IMR-90 (cell line): ENCODE data around the gene DYNLL2. TPM values are rescaled to one million over a fixed set of nuclear protein-coding genes. Genes with fewer than 3 reads are reported as not detected.

ENCODE experiments used
- ATAC-seq: fragments of 200-7000 bp; cut with Tn5 transposase; 2 replicates; pipeline ENCODE4 v1.9.1; 2020; ENCODE audit warnings: low read depth, mild to moderate bottlenecking, moderate library complexity
- BruUV-seq: library from RNA; stranded (reverse); fragments of 400-500 nt; replicated peaks from 2 replicates; lab custom pipeline; 2021; lab: Mats Ljungman, UMichigan
- CTCF ChIA-PET: fragments of 300-600 bp; formaldehyde crosslinking; extraction: SDS; loops from one replicate; lab custom pipeline; 2021; ENCODE audit warnings: antibody characterized with exemption; lab: Yijun Ruan, JAX
- POLR2A ChIA-PET: fragments of 300-600 bp; sonication (Branson Sonifier 250); formaldehyde crosslinking; loops from one replicate; lab custom pipeline; 2022; ENCODE audit warnings: antibody characterized with exemption; ENCODE audit not compliant: unreplicated experiment; lab: Charles Lee
- DNase-seq: peaks from one replicate; pipeline ENCODE4 v3.0.0; 2013
- H2AFZ ChIP-seq: replicated peaks from 2 replicates; pipeline ENCODE3; 2013; ENCODE audit warnings: low read length, mild to moderate bottlenecking; ENCODE audit not compliant: poor library complexity
- H2AK5ac ChIP-seq: 2 replicates; pipeline ENCODE4 v1.6.1; 2013; ENCODE audit warnings: low read depth, low read length, inconsistent platforms
- H2AK9ac ChIP-seq: replicated peaks from 2 replicates; pipeline ENCODE3; 2013; ENCODE audit warnings: mild to moderate bottlenecking, low read depth, low read length, moderate library complexity; ENCODE audit not compliant: poor library complexity
- H2BK120ac ChIP-seq: 2 replicates; pipeline ENCODE4 v1.6.1; 2013; ENCODE audit warnings: low read depth, low read length, inconsistent platforms
- H2BK15ac ChIP-seq: 3 replicates; pipeline ENCODE4 v1.6.1; 2013; ENCODE audit warnings: low read depth, low read length, inconsistent platforms
- H2BK20ac ChIP-seq: 2 replicates; pipeline ENCODE4 v1.6.1; 2013; ENCODE audit warnings: low read depth, mild to moderate bottlenecking, inconsistent platforms, low read length, moderate library complexity
- H2BK5ac ChIP-seq: 2 replicates; pipeline ENCODE4 v1.6.1; 2013; ENCODE audit warnings: mild to moderate bottlenecking, low read depth, low read length, inconsistent platforms; ENCODE audit not compliant: poor library complexity, severe bottlenecking
- H3K14ac ChIP-seq: replicated peaks from 2 replicates; pipeline ENCODE4 v1.6.1; 2013; ENCODE audit warnings: low read depth, low read length, inconsistent platforms
- H3K18ac ChIP-seq: 2 replicates; pipeline ENCODE4 v1.6.1; 2013; ENCODE audit warnings: low read depth, low read length, control low read depth
- H3K23ac ChIP-seq: 2 replicates; pipeline ENCODE4 v1.6.1; 2013; ENCODE audit warnings: low read depth, low read length, inconsistent platforms
- H3K27ac ChIP-seq: 2 replicates; pipeline ENCODE4 v1.5.1; 2013; ENCODE audit warnings: mild to moderate bottlenecking, control low read depth, low read length; ENCODE audit not compliant: insufficient read depth
- H3K27me3 ChIP-seq: 2 replicates; pipeline ENCODE4 v1.6.1; 2013; ENCODE audit warnings: low read length; ENCODE audit not compliant: control insufficient read depth, insufficient read depth
- H3K36me3 ChIP-seq: 2 replicates; pipeline ENCODE4 v1.6.1; 2013; ENCODE audit warnings: low read length, mixed read lengths; ENCODE audit not compliant: control insufficient read depth, insufficient read depth
- H3K4ac ChIP-seq: 2 replicates; pipeline ENCODE4 v1.6.1; 2013; ENCODE audit warnings: low read depth, low read length, inconsistent platforms
- H3K4me1 ChIP-seq: 2 replicates; pipeline ENCODE4 v1.6.1; 2013; ENCODE audit warnings: low read length, mixed read lengths; ENCODE audit not compliant: control insufficient read depth, insufficient read depth
- H3K4me2 ChIP-seq: 2 replicates; pipeline ENCODE4 v1.6.1; 2013; ENCODE audit warnings: low read depth, mild to moderate bottlenecking, control low read depth, low read length, moderate library complexity
- H3K4me3 ChIP-seq: 2 replicates; pipeline ENCODE4 v1.5.1; 2013; ENCODE audit warnings: low read depth, mild to moderate bottlenecking, control low read depth, low read length, moderate library complexity; ENCODE audit not compliant: insufficient read depth
- H3K56ac ChIP-seq: 2 replicates; pipeline ENCODE4 v1.6.1; 2013; ENCODE audit warnings: low read length, inconsistent platforms; ENCODE audit not compliant: insufficient read depth; ENCODE audit errors: extremely low read depth
- H3K79me1 ChIP-seq, 2 experiments: 2 replicates each; pipeline ENCODE4 v1.6.1; 2013; ENCODE audit warnings: low read length in 2 of 2, inconsistent platforms in 1 of 2, low read depth in 1 of 2
- H3K9ac ChIP-seq: 2 replicates; pipeline ENCODE4 v1.6.1; 2013; ENCODE audit warnings: low read depth, low read length, control low read depth
- H3K9me1 ChIP-seq: 2 replicates; pipeline ENCODE4 v1.6.1; 2013; ENCODE audit warnings: low read length, inconsistent platforms; ENCODE audit not compliant: insufficient read depth
- H3K9me3 ChIP-seq: 2 replicates; pipeline ENCODE4 v1.6.1; 2013; ENCODE audit warnings: low read length; ENCODE audit not compliant: control insufficient read depth, insufficient read depth
- H4K20me1 ChIP-seq: 2 replicates; pipeline ENCODE4 v1.6.1; 2013; ENCODE audit warnings: low read length, inconsistent platforms; ENCODE audit not compliant: insufficient read depth
- H4K5ac ChIP-seq: 2 replicates; pipeline ENCODE4 v1.6.1; 2013; ENCODE audit warnings: mild to moderate bottlenecking, low read depth, low read length, control low read depth
- H4K8ac ChIP-seq, 2 experiments: 2 replicates each; pipeline ENCODE4 v1.6.1; 2013; ENCODE audit warnings: low read depth in 2 of 2, low read length in 2 of 2, control low read depth in 1 of 2, inconsistent platforms in 1 of 2
- H4K91ac ChIP-seq: 2 replicates; pipeline ENCODE4 v1.6.1; 2013; ENCODE audit warnings: low read depth, low read length, inconsistent platforms; ENCODE audit not compliant: insufficient read depth
- BHLHE40 ChIP-seq: fragments of 150-350 bp; IDR thresholded peaks from 2 replicates; pipeline ENCODE4 v1.6.1; 2016; ENCODE audit warnings: mild to moderate bottlenecking, low read depth, low read length
- CEBPB ChIP-seq: IDR thresholded peaks from 2 replicates; pipeline ENCODE4 v1.6.1; 2012; ENCODE audit warnings: low read depth, low read length, improper control_type of control experiment
- CHD1 ChIP-seq: IDR thresholded peaks from 2 replicates; pipeline ENCODE4 v1.6.1; 2012; ENCODE audit warnings: low read depth, low read length, improper control_type of control experiment
- CTCF ChIP-seq: conservative IDR thresholded peaks from 2 replicates; pipeline ENCODE4 v1.5.1; 2012; ENCODE audit warnings: mild to moderate bottlenecking, low read depth, low read length, improper control_type of control experiment
- ELK1 ChIP-seq: fragments of 150-350 bp; IDR thresholded peaks from 2 replicates; pipeline ENCODE4 v1.6.1; 2016; ENCODE audit warnings: low read depth, mild to moderate bottlenecking, low read length, moderate library complexity, borderline replicate concordance
- FOS ChIP-seq: fragments of 150-350 bp; IDR thresholded peaks from 2 replicates; pipeline ENCODE4 v1.6.1; 2016; ENCODE audit warnings: low read depth, low read length
- MAFK ChIP-seq: IDR thresholded peaks from 2 replicates; pipeline ENCODE4 v1.6.1; 2012; ENCODE audit warnings: low read depth, low read length, improper control_type of control experiment
- MAZ ChIP-seq: IDR thresholded peaks from 2 replicates; pipeline ENCODE4 v1.6.1; 2012; ENCODE audit warnings: low read depth, mild to moderate bottlenecking, low read length, improper control_type of control experiment, moderate library complexity, borderline replicate concordance
- MXI1 ChIP-seq: IDR thresholded peaks from 2 replicates; pipeline ENCODE4 v1.6.1; 2012; ENCODE audit warnings: low read depth, mild to moderate bottlenecking, low read length, moderate library complexity, borderline replicate concordance
- NFE2L2 ChIP-seq: fragments of 150-350 bp; IDR thresholded peaks from 2 replicates; pipeline ENCODE4 v1.6.1; 2016; ENCODE audit warnings: low read depth, mild to moderate bottlenecking, low read length
- POLR2A ChIP-seq: IDR thresholded peaks from 2 replicates; pipeline ENCODE4 v1.6.1; 2012; ENCODE audit warnings: mild to moderate bottlenecking, low read depth, low read length
- RAD21 ChIP-seq: IDR thresholded peaks from 2 replicates; pipeline ENCODE4 v1.6.1; 2012; ENCODE audit warnings: low read length, improper control_type of control experiment
- RCOR1 ChIP-seq: IDR thresholded peaks from 2 replicates; pipeline ENCODE4 v1.6.1; 2012; ENCODE audit warnings: mild to moderate bottlenecking, low read length, improper control_type of control experiment; ENCODE audit not compliant: insufficient replicate concordance
- RFX5 ChIP-seq: IDR thresholded peaks from 2 replicates; pipeline ENCODE4 v1.8.0; 2012; ENCODE audit warnings: low read depth, mild to moderate bottlenecking, low read length, moderate library complexity
- SMC3 ChIP-seq: fragments of 150-350 bp; IDR thresholded peaks from 2 replicates; pipeline ENCODE4 v1.6.1; 2016; ENCODE audit warnings: low read depth, mild to moderate bottlenecking, antibody characterized with exemption, low read length, moderate library complexity
- USF2 ChIP-seq: fragments of 150-350 bp; IDR thresholded peaks from 2 replicates; pipeline ENCODE4 v1.6.1; 2017; ENCODE audit warnings: mild to moderate bottlenecking, antibody characterized with exemption, low read length, low read depth
- WGBS, 2 experiments: methylation state at CpG; one replicate each; pipeline versions ENCODE4 v1.1.5 to v1.1.7; 2013; ENCODE audit warnings: missing lambda C conversion rate in 2 of 2; ENCODE audit not compliant: insufficient read length in 1 of 2; ENCODE audit errors: extremely low coverage in 2 of 2; 5-methylcytosine and 5-hydroxymethylcytosine counted together
- dilution Hi-C: fragments of 300-500 bp; cut with HindIII; formaldehyde crosslinking; loops from one replicate; pipeline ENCODE4 v1.14.3; 2018; ENCODE audit warnings: low sequenced_read_pairs; ENCODE audit not compliant: unreplicated experiment
- in situ Hi-C: fragments of 300-500 bp; cut with MboI; formaldehyde crosslinking; loops from 3 replicates; pipeline ENCODE4 v1.14.3; 2019; ENCODE audit warnings: low sequenced_read_pairs, inconsistent platforms, mixed read lengths
- intact Hi-C: fragments of 100-400 bp; cut with micrococcal nuclease; formaldehyde crosslinking; loops from 2 replicates; pipeline ENCODE4 v1.10.0; 2022
- polyA plus RNA-seq, 3 experiments: library from polyadenylated mRNA; depleted of rRNA; stranded (reverse); fragments of >200 nt; gene quantifications; 2 replicates each; pipeline ENCODE4 v1.2.3, GENCODE V29; 2012; ENCODE audit warnings: low replicate concordance in 1 of 3
- total RNA-seq: library from RNA; depleted of rRNA; stranded (reverse); fragments of >200 nt; gene quantifications from 2 replicates; pipeline ENCODE4 v1.2.3, GENCODE V29; 2012

The DYNLL2 gene
- total and polyA plus RNA-seq, 2 of the 4 experiments (the other 2 are of a cell fraction): 9.1 to 14.2 TPM

GRCh38 chr17:58092797-58093385 is 9.7 kb downstream of the DYNLL2 start:
- Histone ChIP-seq H4K20me1 (peaks cover 44% of the 10 kb centered on the region), H2BK15ac (no peak overlapping the region)
- TF ChIP-seq ELK1 (no peak), USF2 (no peak), CTCF (no peak), CHD1 (no peak), RCOR1 (no peak), BHLHE40 (no peak), MAFK (no peak), FOS (no peak), RFX5 (no peak), POLR2A (no peak), RAD21 (no peak), SMC3 (no peak), NFE2L2 (no peak), CEBPB (no peak), MXI1 (no peak), MAZ (no peak)

More at GRCh38 chr17:58092797-58093385, 9.7 kb downstream of the DYNLL2 start:
- Histone ChIP-seq H3K9ac (no peak overlapping the region), H3K27ac (no peak overlapping the region), H2AK9ac (no peak overlapping the region), H3K18ac (no peak overlapping the region), H2AFZ (no peak overlapping the region), H4K91ac (no peak overlapping the region), H3K9me1 (peaks cover 16% of the 10 kb centered on the region; the same call in 1 of the 2 replicates), H3K23ac (no peak overlapping the region), H3K4ac (no peak overlapping the region), H3K4me2 (no peak overlapping the region), H3K4me3 (no peak overlapping the region), H3K4me1 (no peaks in the 10 kb centered on the region; the same call in 1 of the 2 replicates), H3K14ac (no peak overlapping the region), H4K5ac (no peak overlapping the region), H3K56ac (no peak overlapping the region), H2BK5ac (no peak overlapping the region), H3K27me3 (no peaks in the 10 kb centered on the region), H4K8ac (no peak overlapping the region), H2BK120ac (no peak overlapping the region), H2BK20ac (no peak overlapping the region), H2AK5ac (no peak overlapping the region), H3K9me3 (no peaks in the 10 kb centered on the region), H3K79me1 (peaks cover 16 to 62% of the 10 kb centered on the region in 2 experiments), H3K36me3 (peaks cover 47% of the 10 kb centered on the region)
- in situ Hi-C loops (no loop called here), dilution Hi-C loops (no loop called here), intact Hi-C loops (no loop called here)
- ChIA-PET POLR2A (no interaction called here), CTCF (interaction anchor here (0.6 kb wide), 1 partner anchor 146 kb away, joined by 3 read pairs; no protein-coding TSS in a partner anchor)
- ATAC-seq (no peak), DNase-seq (no peak)
- WGBS, 2 experiments: no CpG with 5 or more reads among the region's 7 CpGs
- BruUV-seq: no TSS peak
